K562 (cell line): ENCODE data around the gene CEP128. TPM values are rescaled to one million over a fixed set of nuclear protein-coding genes. Genes with fewer than 3 reads are reported as not detected.

Experiments
- ATAC-seq: fragments of 200-7000 bp; cut with Tn5 transposase; 3 replicates; pipeline ENCODE4 v1.9.1; 2020; ENCODE audit warnings: moderate library complexity
- BruUV-seq: library from RNA; stranded (reverse); fragments of 400-500 nt; replicated peaks from 2 replicates; lab custom pipeline; 2021; lab: Mats Ljungman, UMichigan
- CTCF ChIA-PET: fragments of 300-600 bp; formaldehyde crosslinking; extraction: SDS; loops from one replicate; lab custom pipeline; 2021; ENCODE audit warnings: low intra/inter-chr PET ratio; lab: Yijun Ruan, JAX
- POLR2A ChIA-PET: fragments of 300-600, 350-650 bp; sonication (Branson Sonifier 250); formaldehyde crosslinking; extraction: SDS; loops from one replicate; lab custom pipeline; 2021; ENCODE audit warnings: antibody characterized with exemption, inconsistent platforms; lab: Yijun Ruan, JAX
- DNase-seq, 4 experiments: peaks; one replicate each; pipeline versions ENCODE4 v3.0.0 to v3.0.0-alpha.2; 2011 to 2018; ENCODE audit warnings: low spot score in 3 of 4, mixed read lengths in 3 of 4; ENCODE audit errors: extremely low read depth in 1 of 4
- FAIRE-seq: peaks from 2 replicates; lab custom pipeline; 2011; peaks lifted over from hg19 to GRCh38; lab: Jason Lieb, UNC
- H2AFZ ChIP-seq: 2 replicates; pipeline ENCODE4 v1.6.0; 2011; ENCODE audit warnings: low read depth, low read length, control low read depth, inconsistent platforms
- H3K27ac ChIP-seq: fragments of 200-600 bp; 3 replicates; pipeline ENCODE4 v1.8.0; 2011; ENCODE audit warnings: low read depth, mild to moderate bottlenecking, control low read depth, inconsistent platforms, low read length, moderate library complexity, mixed read lengths; ENCODE audit errors: extremely low read depth
- H3K27me3 ChIP-seq, 2 experiments: fragments of 300-600 bp in 1 of 2; 2 replicates in 1 of 2; 3 replicates in 1 of 2; pipeline versions ENCODE4 v1.6.0 to v1.8.0; 2011; ENCODE audit warnings: inconsistent platforms in 2 of 2, low read length in 2 of 2, mild to moderate bottlenecking in 1 of 2, mixed read lengths in 1 of 2, moderate library complexity in 1 of 2; ENCODE audit not compliant: control insufficient read depth in 2 of 2, insufficient read depth in 2 of 2
- H3K36me3 ChIP-seq: fragments of 300-600 bp; 3 replicates; pipeline ENCODE4 v1.8.0; 2011; ENCODE audit warnings: mild to moderate bottlenecking, low read length, inconsistent platforms; ENCODE audit not compliant: control insufficient read depth, insufficient read depth
- H3K4me1 ChIP-seq, 2 experiments: fragments of 200-600 bp in 1 of 2; replicated peaks in 1 of 2; 2 replicates in 1 of 2; 3 replicates in 1 of 2; pipeline versions ENCODE4 v1.5.1 to v1.8.0; 2011; ENCODE audit warnings: inconsistent platforms in 2 of 2, low read length in 2 of 2, mild to moderate bottlenecking in 1 of 2, mixed read lengths in 1 of 2, moderate library complexity in 1 of 2; ENCODE audit not compliant: control insufficient read depth in 2 of 2, insufficient read depth in 2 of 2
- H3K4me2 ChIP-seq: 2 replicates; pipeline ENCODE4 v1.6.1; 2011; ENCODE audit warnings: low read length, control low read depth, inconsistent platforms, mixed read lengths; ENCODE audit not compliant: insufficient read depth
- H3K4me3 ChIP-seq: fragments of 200-600 bp; sonication (generic), shearing (Covaris generic); 2 replicates; pipeline ENCODE4 v1.5.1; 2016; ENCODE audit warnings: control low read depth, inconsistent platforms
- H3K79me2 ChIP-seq: fragments of 200-600 bp; 3 replicates; pipeline ENCODE4 v1.8.0; 2011; ENCODE audit warnings: low read length, inconsistent platforms; ENCODE audit not compliant: control insufficient read depth, insufficient read depth
- H3K9ac ChIP-seq, 2 experiments: 2 replicates each; pipeline versions ENCODE4 v1.6.0 to v1.6.1; 2011; ENCODE audit warnings: low read depth in 2 of 2, low read length in 2 of 2, control low read depth in 1 of 2, inconsistent platforms in 1 of 2, mild to moderate bottlenecking in 1 of 2, mixed read lengths in 1 of 2; ENCODE audit not compliant: insufficient read depth in 1 of 2
- H3K9me1 ChIP-seq: one replicate; pipeline ENCODE4 v1.6.0; 2011; ENCODE audit warnings: inconsistent platforms, mild to moderate bottlenecking, low read length, moderate library complexity; ENCODE audit not compliant: control insufficient read depth, insufficient read depth
- H3K9me3 ChIP-seq: replicated peaks from 2 replicates; pipeline ENCODE4 v1.5.1; 2011; ENCODE audit warnings: low read depth, low read length, inconsistent platforms; ENCODE audit not compliant: control insufficient read depth, insufficient read depth
- H4K20me1 ChIP-seq: replicated peaks from 2 replicates; pipeline ENCODE4 v1.6.1; 2011; ENCODE audit warnings: low read length, inconsistent platforms, mixed read lengths; ENCODE audit not compliant: control insufficient read depth, insufficient read depth
- MCM5 ChIP-seq: fragments of 450-650 bp; IDR thresholded peaks from 2 replicates; pipeline ENCODE4 v1.6.1; 2016; ENCODE audit warnings: low read depth
- NCOR1 ChIP-seq: fragments of 450-650 bp; IDR thresholded peaks from 2 replicates; pipeline ENCODE4 v1.6.1; 2016; ENCODE audit warnings: mild to moderate bottlenecking, moderate library complexity
- NFYB ChIP-seq: IDR thresholded peaks from 2 replicates; pipeline ENCODE4 v1.6.1; 2011; ENCODE audit warnings: mild to moderate bottlenecking, moderate library complexity; ENCODE audit not compliant: insufficient read length; ENCODE audit errors: extremely low read depth
- PATZ1 ChIP-seq: fragments of 250-450 bp; sonication (Bioruptor Pico); IDR thresholded peaks from 2 replicates; pipeline ENCODE4 v1.5.0; 2020; ENCODE audit warnings: mild to moderate bottlenecking, borderline replicate concordance
- RBM15 ChIP-seq: fragments of 200-400 bp; formaldehyde crosslinking; IDR thresholded peaks from 2 replicates; pipeline ENCODE4 v1.6.1; 2018; ENCODE audit warnings: mild to moderate bottlenecking, low read length, moderate library complexity; ENCODE audit not compliant: insufficient read depth
- ZBTB9 ChIP-seq: fragments of 450-650 bp; formaldehyde crosslinking; IDR thresholded peaks from 2 replicates; pipeline ENCODE4 v1.4.0; 2020; ENCODE audit warnings: mild to moderate bottlenecking, moderate library complexity
- ZNF316 ChIP-seq: fragments of 450-650 bp; IDR thresholded peaks from 2 replicates; pipeline ENCODE4 v1.6.1; 2016
- ZSCAN29 ChIP-seq: fragments of 450-650 bp; IDR thresholded peaks from 2 replicates; pipeline ENCODE4 v1.6.1; 2017
- WGBS: fragments of 100-300 bp; shearing (Covaris generic); methylation state at CpG from one replicate; pipeline ENCODE4 v1.1.6; 2016; ENCODE audit warnings: low coverage, mixed read lengths; ENCODE audit not compliant: insufficient coverage; ENCODE audit errors: missing lambda C conversion rate; 5-methylcytosine and 5-hydroxymethylcytosine counted together
- in situ Hi-C: fragments of 300-500 bp; cut with MboI; formaldehyde crosslinking; loops from 4 replicates; pipeline ENCODE4 v1.15.0; 2018; ENCODE audit warnings: inconsistent platforms, mixed read lengths
- intact Hi-C: fragments of 100-400 bp; cut with micrococcal nuclease; formaldehyde crosslinking; loops from 2 replicates; pipeline ENCODE4 v1.14.2; 2022
- polyA plus RNA-seq, 8 experiments: library from polyadenylated mRNA; depleted of rRNA in 4 of 8; stranded (reverse) in 5 of 8; unstranded in 3 of 8; fragments of >200 nt; fragmentation: Nextera tagmentation in 2 of 8; fragmentation: Illumina TruSeq in 1 of 8; extraction: Ambion mirVana in 2 of 8; extraction: Trizol in 1 of 8; gene quantifications; 2 replicates each; pipeline versions ENCODE4 v1.2.1 to v1.2.3, GENCODE V29; 2011 to 2014; ENCODE audit warnings: inconsistent platforms in 1 of 8, missing spikeins in 1 of 8
- total RNA-seq, 7 experiments: library from RNA; depleted of rRNA in 6 of 7; stranded (reverse); fragments of >200 nt in 6 of 7; fragmentation: Illumina TruSeq in 2 of 7; extraction: Trizol in 2 of 7; gene quantifications; 2 replicates each; pipeline versions ENCODE4 v1.2.1 to v1.2.3, GENCODE V29; 2011 to 2021; ENCODE audit warnings: low replicate concordance in 1 of 7

Gene CEP128
- total and polyA plus RNA-seq, 9 of the 15 experiments (the other 6 are each of a cell fraction or from before 2014, with no cell fraction given) = 2.3 to 9.2 (median 4.6) TPM

- ATAC-seq = no peak
- POLR2A ChIA-PET = no interaction called here
- Histone ChIP-seq H3K27ac (no peak overlapping the region), H3K4me3 (no peak overlapping the region), H3K4me1 (no peaks in the 10 kb centered on the region), H3K79me2 (no peaks in the 10 kb centered on the region), H3K27me3 (no peaks in the 10 kb centered on the region), H3K9me3 (no peaks in the 10 kb centered on the region), H3K9me1 (no peaks in the 10 kb centered on the region), H3K9ac (no peak overlapping the region), H3K36me3 (no peaks in the 10 kb centered on the region), H4K20me1 (no peaks in the 10 kb centered on the region), H3K4me2 (no peak overlapping the region), H2AFZ (no peak overlapping the region)
- in situ Hi-C loops = no loop called here
- no TSS peak for BruUV-seq
- CTCF ChIA-PET = no interaction called here
- no peak for FAIRE-seq
- DNase-seq = no peak
- TF ChIP-seq RBM15 = no peak
- TF ChIP-seq NCOR1 = no peak
- no CpG with 5 or more reads among the region's 1 CpG for WGBS
- intact Hi-C loops = no loop called here
These were observed 177.0 kb downstream of the CEP128 start for GRCh38 chr14:80764496-80764895.

GRCh38 chr14:80762641-80763228 lies 178.8 kb downstream of the CEP128 start:
- 52% methylated on average over 3 of the region's 3 CpGs for WGBS
- Histone ChIP-seq H3K4me1 (no peaks in the 10 kb centered on the region), H3K27me3 (no peaks in the 10 kb centered on the region), H3K9ac (no peak overlapping the region), H3K4me2 (no peak overlapping the region), H3K9me1 (no peaks in the 10 kb centered on the region)
- FAIRE-seq = no peak
- CTCF ChIA-PET = no interaction called here
- no peak for TF ChIP-seq MCM5
- TF ChIP-seq PATZ1 (CRISPR knock-in tag) = no peak
- no peak for TF ChIP-seq NFYB
- peak; percentile 19; the same call in 1 of the 2 replicates for TF ChIP-seq ZNF316
- no peak for TF ChIP-seq ZBTB9
- TF ChIP-seq ZSCAN29 = no peak
- TF ChIP-seq, all 486 proteins: peak for 1
- no peak for DNase-seq
- H3K79me2 ChIP-seq = no peaks in the 10 kb centered on the region
- H3K27ac ChIP-seq = no peak overlapping the region
- no peak for ATAC-seq
- BruUV-seq = no TSS peak
- no peaks in the 10 kb centered on the region for H3K36me3 ChIP-seq
- no peaks in the 10 kb centered on the region for H3K9me3 ChIP-seq
- POLR2A ChIA-PET = no interaction called here
- in situ Hi-C loops = no loop called here
- intact Hi-C loops = no loop called here
- no peak overlapping the region for H2AFZ ChIP-seq
- H4K20me1 ChIP-seq = no peaks in the 10 kb centered on the region
- H3K4me3 ChIP-seq = no peak overlapping the region
